Measurements from ENCODE around the gene SLFN12.

SLFN12 gene

DNA sequence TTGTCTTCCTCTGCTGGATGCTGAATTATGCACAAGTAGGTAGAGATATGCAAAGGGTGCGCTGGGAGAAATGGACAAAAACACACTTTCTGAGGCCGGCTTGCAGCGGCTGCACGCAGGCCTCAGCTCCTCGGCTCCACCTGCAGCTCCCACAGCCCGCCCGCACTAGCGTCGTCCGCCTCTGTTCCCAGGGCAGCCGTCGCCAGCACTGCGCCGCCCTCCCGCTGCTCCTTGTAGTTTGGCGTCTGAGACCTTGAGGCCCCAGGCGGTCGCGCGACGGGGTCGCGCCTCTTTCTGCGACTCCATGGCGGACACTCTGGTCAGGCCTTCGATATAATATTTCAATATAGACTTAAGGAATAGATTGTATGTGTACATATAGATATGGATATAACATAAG, 24.8 kb downstream of the SLFN12 start:
- DNase-seq (ENCODE audit: low spot score) = no peak

DNA sequence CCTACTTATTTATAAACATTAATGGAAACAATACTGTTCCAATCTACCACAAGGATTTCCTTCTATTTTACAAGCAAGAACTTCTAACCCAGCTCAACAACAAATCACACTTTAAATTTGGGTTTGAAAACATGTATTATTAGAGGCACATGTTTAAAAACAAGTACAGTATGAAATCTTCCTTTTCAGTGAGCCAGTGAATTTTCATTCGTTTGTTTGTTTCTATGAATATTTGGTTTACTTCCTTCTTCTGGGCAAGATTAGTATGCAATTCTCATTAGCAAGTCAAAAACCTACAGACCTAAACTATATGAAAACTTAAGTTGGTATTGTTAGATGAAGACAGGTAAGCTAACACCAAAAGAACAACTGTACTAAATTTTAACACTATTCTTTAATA, 25.7 kb downstream of the SLFN12 start:
- DNase-seq (ENCODE audit: low spot score) = no peak

DNA sequence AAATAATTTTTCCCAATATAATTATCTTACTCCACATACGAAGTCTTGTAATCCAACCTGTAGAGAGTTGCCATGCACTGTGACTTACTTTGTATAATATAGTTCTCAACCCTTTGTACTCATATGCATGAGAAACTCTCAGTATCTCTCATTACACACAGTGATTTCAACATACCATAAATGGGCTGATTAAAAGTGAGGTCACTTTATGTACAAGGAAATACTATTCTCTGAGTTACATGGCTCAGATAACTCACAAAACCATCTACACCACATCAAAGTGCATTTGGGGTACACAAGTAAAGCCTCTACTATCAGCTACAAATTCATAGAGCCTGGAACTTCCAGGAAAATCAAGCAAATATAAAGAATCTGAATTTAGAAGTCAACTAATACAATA, 27.9 kb downstream of the SLFN12 start:
- no peak for DNase-seq (ENCODE audit: low spot score)

DNA sequence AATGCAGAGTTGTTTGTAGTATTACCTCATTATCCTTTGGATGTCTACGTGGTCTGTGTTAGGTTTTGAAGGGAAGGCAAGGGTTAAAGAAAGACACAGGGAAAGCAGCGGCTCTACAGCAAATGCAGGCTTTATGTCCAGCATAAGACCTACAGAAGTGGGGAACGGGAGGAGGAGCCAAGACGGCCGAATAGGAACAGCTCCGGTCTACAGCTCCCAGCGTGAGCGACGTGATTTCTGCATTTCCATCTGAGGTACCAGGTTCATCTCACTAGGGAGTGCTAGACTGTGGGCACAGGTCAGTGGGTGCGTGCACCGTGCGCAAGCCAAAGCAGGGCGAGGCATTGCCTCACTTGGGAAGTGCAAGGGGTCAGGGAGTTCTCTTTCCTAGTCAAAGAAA, 38.5 kb downstream of the SLFN12 start:
- DNase-seq (ENCODE audit: low spot score) = peak; percentile 45

DNA sequence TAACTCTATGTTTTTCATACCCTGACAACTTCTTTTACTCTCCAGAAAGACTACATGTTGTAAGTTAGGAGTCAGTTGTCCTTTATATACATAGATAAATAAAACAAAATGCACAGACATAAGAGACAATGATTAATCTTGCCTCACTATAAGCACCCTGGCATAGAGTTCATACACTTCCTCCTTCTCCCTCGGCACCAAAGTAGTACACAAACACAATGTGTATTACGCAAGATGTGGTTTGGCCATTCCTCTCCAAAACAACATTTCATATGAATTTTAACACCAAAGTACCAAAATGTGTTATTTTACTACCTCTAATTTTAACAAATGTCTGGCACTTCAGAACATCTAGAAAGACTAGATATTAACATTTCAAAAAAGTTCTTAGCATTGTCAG, 41.6 kb downstream of the SLFN12 start:
- DNase-seq (ENCODE audit: low spot score) = no peak

DNA sequence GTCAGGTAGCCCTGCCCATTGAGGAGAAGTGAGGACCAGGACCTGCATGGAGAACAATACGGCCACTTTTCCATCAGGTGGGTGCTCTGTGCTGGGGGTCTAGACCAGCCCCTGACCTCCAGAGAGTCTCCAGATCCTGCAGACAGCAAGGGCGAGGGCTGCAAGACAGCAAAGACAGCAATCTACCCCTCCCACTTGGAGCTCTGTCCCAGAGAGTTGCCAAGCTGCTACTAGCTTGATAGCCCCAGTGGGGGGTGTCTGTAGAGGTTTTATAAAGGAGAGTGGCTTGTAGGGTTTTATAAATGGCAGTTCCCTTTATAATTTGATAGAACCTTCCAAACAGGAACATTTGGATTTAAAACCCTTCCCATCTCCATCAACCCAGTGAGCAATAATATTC, 42.1 kb downstream of the SLFN12 start:
- DNase-seq (ENCODE audit: low spot score) = no peak

DNA sequence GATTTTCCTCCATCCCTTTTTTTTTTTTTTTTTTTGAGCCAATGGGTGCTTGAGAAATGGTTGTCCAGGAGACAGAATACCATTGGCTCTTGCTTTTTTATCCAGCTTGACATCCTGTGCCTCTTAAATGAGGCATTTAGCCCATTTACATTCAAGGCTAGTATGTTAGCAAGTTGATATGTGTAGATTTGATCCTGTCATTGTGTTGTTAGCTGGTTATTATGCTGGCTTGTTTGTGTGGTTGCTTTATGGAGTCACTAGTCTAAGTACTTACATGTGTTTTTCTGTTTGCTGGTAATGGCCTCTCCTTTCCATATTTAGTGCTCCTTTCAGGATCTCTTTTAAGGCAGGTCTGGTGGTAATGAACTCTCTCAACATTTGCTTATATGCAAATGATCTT, 44.8 kb downstream of the SLFN12 start:
- no peak for DNase-seq (ENCODE audit: low spot score)

DNA sequence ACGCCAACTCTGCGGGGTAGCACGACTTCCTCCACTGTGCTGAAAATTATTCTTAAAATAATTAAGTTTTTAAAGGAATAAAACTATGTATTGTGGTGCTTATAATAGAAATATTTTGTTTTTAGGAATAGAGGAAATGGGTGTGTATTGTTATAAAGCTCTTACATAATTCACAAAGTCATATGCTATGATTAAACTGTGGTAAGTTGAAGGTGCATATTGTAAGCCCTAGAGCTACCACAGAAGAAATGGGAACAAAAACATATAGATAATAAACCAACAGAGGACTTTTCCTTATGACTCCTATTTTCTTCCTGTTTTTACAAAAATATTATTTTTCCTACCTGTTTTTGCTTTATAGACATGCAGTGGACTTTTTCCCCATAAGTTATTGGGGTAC, 54.6 kb downstream of the SLFN12 start:
- no peak for DNase-seq (ENCODE audit: low spot score)

DNA sequence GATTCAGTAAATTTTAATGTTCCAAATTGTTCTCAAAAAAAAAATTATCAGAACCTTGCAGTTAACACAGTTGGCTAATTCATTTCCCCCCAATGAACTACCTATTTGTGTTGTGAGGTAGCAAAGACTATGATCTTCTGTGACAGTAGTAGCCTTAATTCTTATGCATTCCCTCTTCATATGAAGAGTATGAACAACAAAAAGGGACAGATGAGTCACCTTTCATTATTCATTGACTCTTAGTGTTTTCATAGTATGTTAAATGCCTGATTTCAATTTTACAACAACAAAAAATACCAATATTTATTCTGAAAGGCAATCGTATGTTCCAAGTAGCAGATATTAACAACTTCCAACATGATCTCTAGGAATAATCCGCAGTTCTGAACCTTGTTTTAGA, 55.2 kb downstream of the SLFN12 start:
- DNase-seq (ENCODE audit: low spot score) = no peak

DNA sequence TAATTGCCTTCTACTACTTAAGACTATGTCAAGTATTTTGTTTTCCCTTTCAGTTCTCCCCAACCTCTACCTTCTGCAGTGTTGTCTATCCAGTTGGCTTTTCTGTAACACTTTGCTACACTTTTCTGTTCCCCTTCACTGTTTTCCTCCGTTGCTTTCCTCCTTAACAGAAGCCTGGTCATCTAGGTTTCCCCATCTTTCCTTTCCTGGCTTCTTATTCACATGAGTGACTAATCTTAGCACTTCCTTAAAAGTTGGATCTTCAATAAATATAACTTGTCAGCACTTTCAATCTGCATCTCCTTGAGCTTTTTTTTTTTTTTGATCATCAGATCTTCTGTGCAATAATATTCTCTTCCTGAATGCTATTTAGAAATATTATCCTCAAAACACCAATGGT, 56.1 kb downstream of the SLFN12 start:
- DNase-seq (ENCODE audit: low spot score) = no peak

DNA sequence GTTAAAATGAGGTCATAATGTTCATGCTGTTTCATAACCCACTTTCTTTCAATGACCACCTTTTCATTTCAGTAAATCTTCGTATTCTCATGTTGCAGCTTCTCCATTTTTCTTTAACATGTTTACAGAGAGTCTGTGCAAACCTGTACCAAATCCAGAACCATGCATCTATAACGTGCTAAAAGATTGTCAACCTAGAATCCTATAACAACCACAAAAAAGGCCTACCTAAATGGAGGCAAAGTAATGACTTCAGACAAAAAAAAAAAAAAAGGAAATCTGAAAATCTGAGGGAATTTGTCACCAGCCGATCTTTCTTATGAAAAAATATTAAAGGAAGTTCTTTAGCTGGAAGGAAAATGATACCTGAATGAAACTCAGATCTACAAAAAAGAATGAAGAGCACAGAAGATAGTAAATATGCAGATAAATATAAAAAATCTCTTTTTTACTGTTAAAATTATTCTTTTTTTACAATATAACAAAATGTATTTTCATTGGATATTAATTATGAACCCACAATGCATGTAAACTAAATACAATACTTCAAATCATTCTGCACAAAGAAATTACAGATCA, 57.4 kb downstream of the SLFN12 start:
- no peak for DNase-seq (ENCODE audit: low spot score)

DNA sequence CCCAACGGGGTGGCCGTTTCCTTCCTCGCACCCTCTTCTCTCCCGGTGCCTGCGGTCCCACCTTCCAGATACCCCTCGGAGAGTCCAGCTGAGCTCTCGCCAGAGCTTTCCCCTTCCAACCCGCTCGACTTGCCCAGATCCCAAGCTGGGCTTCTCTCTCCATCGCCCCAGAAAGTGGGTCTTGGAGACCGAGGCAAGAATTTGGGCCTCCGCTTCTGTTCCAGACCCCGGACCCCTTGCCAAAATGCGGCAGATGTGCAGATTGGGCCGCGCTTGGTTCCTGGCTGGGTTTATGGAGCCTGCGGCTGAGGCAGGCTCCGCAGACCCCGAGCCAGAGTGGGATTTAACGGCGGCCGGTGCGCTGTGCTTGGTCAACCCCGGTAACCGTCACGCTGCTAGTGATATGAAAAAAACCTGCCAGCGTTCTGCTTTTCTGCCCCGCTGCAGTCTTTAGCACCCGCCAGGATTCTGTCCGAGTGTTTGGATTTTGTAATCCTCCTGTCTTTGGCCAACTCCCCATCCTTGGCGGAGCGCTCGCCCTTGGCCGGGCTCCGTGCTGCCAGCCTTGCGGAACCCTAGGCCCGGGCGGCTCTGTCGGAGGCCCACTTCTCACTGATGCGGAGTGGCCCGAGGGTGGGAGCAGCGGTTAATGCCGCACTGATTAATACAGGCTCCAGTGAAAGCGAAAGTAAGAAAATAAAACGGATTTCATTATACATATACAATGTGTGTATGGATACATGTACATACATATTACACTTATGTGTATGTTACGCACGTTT, 58.1 kb downstream of the SLFN12 start:
- no peak for DNase-seq (ENCODE audit: low spot score)

DNA sequence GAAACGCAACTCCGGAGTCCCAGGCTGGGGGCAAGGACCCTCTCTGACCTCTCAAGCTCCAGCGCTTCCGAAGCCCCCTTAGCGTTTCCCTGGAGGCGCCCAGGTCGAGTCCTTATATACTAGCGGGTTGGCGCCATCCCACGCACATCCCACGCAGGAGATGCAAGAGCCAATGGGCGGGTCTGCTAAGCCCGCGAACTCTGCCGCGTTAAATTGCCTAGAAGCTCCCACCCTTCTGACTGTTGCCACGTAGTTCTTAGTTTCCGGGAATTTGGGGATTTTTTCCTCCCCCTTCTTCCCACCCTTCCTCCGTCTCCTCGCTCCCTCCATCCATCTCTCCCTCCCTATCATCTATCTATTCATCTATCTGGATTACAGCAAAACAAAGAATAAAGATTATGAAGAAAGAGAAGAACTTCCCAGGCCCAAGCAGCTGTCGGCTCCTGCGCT, 58.7 kb downstream of the SLFN12 start, which contains the start of gene SLFN11:
TSS of gene SLFN11 (minus strand) at position 88 of the 450 bp plus-strand sequence. CDS start 9,814 bp downstream, outside the sequence.
- no peak for DNase-seq (ENCODE audit: low spot score)

DNA sequence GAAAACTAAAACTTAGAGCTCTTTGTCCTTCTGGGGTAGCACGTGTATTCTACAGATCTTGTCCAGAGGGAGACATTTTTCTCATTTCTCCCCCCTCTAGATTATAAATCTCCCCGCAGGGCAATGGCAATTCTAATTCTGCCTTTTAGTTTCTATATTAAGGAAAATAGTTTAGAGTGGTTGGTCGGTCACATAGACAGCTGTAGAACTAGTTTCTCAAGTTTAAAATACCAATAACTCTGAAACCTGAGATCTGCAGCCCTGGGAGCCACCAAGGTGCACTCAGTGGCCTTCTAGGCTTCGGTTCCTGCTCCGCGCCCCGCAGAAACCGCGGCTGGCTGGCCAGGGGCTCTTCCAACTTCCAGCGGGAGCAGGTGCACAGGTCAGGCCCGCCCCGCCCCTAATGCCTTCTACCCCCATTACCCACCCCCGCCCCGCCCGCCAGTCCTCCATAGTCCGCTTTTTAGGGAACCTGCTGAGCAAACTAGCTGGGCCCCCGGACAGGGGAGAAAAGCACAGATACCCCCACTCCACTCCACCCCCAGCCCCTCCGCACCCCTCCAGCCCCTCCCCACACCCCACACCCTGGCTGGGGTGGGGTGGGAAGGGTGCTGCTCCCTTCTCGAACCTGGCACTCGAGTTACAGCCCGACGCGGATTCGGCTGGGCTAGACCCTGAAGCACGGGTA, 59.3 kb downstream of the SLFN12 start:
- DNase-seq (ENCODE audit: low spot score) = no peak

DNA sequence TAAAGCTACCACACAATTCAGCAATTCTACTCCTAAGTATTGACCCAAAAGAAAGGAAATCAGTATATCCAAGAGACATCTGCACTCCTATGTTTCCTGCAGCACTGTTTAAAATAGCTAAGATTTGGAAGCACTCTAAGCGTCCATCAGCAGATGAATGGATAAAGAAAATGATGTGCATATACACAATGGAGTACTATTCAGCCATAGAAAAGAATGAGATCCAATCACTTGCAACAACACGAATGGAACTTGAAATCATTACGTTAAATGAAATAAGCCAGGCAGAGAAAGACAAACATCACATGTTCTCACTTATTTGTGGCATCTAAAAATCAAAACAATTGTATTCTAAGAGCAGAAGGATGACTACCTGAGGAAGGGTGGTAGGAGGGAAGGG, 60.4 kb downstream of the SLFN12 start:
- DNase-seq (ENCODE audit: low spot score) = no peak

DNA sequence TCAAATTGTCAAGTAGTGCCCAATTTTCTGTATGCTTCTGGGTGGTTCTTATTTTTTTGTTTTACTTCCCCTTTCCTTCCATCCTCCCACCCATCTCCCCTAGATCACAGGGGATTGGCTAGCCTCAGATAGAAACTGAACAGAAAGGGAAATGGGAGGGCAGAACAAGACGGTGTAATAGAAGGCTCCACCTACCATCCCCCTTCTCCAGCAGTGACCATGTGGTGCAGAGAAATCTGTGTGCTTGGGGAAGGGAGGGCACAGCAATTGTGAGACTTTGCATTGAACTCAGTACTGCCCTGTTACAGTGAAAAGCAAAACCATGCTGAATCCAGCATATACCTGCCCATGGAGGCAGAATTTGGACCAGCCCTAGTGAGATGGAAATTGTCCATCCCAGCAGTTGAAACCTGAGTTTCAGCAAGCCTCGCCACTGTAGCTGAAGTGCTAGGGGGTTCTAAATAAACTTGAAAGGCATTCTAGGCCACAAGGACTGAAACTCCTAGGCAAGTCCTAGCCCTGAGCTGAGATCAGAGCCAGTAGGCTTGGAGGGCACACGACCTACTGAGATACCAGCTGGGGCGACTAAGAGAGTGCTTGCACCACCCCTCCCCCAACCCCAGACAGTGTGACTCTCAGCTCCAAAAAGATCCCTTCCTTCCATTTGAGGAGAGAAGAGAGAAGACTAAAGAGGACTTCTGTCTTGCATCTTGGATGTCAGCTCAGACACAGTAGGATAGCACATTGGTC, 64.0 kb downstream of the SLFN12 start:
- DNase-seq (ENCODE audit: low spot score) = no peak

DNA sequence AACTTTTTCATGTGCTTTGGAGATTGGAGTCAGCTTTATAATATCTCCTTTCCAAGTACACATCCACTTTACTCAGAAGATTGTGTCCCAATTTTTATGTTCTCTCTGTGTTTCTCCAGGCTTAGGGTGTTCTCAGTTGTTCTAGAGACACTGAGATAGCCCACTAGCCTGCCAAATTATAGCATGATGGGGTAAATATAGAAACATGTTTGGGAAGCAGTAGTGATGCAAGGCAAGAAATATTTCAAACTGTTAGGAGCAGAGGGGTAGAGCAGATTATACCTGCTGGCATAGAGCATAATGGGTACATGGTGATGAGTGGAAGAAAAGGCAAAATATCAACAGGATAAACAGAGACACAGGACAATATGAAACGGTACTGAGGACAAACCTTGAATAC, 71.3 kb downstream of the SLFN12 start:
- DNase-seq (ENCODE audit: low spot score) = no peak
